ENCODE results near the gene C3orf70.

DNA sequence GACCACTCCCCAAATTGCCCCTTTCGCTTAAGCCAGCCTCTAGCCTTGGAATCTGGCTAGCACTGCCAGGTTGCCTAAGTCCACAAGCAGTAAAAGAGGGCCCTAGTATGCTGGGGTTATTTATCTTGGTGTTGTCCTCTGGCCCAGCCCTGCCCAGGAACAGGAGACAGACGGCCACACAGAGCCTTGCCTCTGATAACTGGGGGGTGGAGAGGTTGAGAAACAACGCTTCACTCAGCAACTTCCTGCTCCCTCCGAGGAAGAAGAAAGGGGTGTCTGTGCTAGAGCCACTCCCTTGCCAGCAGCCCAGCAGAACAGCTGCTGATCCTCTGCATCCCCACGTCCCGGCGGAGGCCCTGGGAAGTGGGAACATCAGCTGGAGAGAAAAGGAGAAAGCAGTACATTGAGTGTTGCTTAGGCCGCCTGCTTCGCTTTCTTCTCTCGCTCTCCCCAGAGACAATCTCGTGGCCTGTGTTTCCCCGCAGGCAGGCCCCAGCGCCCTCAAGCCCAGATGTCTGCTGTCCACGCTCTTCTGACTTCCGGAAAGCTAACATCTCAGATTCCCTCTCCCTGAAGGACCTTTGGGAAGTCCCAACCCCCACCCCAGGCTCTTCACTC is 22.6 kb upstream of the C3orf70 start:
- TF ChIP-seq, protein P1, sequence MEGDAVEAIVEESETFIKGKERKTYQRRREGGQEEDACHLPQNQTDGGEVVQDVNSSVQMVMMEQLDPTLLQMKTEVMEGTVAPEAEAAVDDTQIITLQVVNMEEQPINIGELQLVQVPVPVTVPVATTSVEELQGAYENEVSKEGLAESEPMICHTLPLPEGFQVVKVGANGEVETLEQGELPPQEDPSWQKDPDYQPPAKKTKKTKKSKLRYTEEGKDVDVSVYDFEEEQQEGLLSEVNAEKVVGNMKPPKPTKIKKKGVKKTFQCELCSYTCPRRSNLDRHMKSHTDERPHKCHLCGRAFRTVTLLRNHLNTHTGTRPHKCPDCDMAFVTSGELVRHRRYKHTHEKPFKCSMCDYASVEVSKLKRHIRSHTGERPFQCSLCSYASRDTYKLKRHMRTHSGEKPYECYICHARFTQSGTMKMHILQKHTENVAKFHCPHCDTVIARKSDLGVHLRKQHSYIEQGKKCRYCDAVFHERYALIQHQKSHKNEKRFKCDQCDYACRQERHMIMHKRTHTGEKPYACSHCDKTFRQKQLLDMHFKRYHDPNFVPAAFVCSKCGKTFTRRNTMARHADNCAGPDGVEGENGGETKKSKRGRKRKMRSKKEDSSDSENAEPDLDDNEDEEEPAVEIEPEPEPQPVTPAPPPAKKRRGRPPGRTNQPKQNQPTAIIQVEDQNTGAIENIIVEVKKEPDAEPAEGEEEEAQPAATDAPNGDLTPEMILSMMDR (IDR thresholded peaks at IDR 0.05; ENCODE audit: low read depth, low read length): no peak
- no peak for TF ChIP-seq EZH2phosphoT487 (IDR thresholded peaks at IDR 0.05; ENCODE audit: low read depth)
